HepG2 (cell line): ENCODE data around the gene RAI2. TPM values are rescaled to one million over a fixed set of nuclear protein-coding genes. Genes with fewer than 3 reads are reported as not detected.

Experiments
- ATAC-seq: fragments of 200-7000 bp; cut with Tn5 transposase; 3 replicates; pipeline ENCODE4 v1.9.1; 2020; ENCODE audit warnings: mild to moderate bottlenecking, moderate library complexity
- BruUV-seq: library from RNA; stranded (reverse); fragments of 400-500 nt; replicated peaks from 2 replicates; lab custom pipeline; 2021; lab: Mats Ljungman, UMichigan
- CTCF ChIA-PET: fragments of 300-600 bp; formaldehyde crosslinking; extraction: SDS; loops from one replicate; lab custom pipeline; 2021; ENCODE audit warnings: low total read pairs, inconsistent platforms, low intra/inter-chr PET ratio; lab: Yijun Ruan, JAX
- POLR2A ChIA-PET: fragments of 350-600 bp; sonication (Branson Sonifier 250); formaldehyde crosslinking; loops from one replicate; lab custom pipeline; 2020; ENCODE audit warnings: antibody characterized with exemption, inconsistent platforms; lab: Yijun Ruan, JAX
- DNase-seq: peaks from one replicate; pipeline ENCODE4 v3.0.0-alpha.2; 2015; ENCODE audit warnings: low spot score
- FAIRE-seq: peaks from 3 replicates; lab custom pipeline; 2011; peaks lifted over from hg19 to GRCh38; lab: Jason Lieb, UNC
- H2AFZ ChIP-seq: one replicate; pipeline ENCODE4 v1.6.1; 2011; ENCODE audit warnings: low read length, inconsistent platforms
- H3K27ac ChIP-seq: fragments of 300-600 bp; 3 replicates; pipeline ENCODE4 v1.8.0; 2011; ENCODE audit warnings: mixed run types, mild to moderate bottlenecking, mixed read lengths, low read length, inconsistent platforms; ENCODE audit not compliant: insufficient read depth; ENCODE audit errors: extremely low read length
- H3K27me3 ChIP-seq, 2 experiments: fragments of 200-600 bp in 1 of 2; 2 replicates in 1 of 2; 3 replicates in 1 of 2; pipeline versions ENCODE4 v1.6.0 to v1.8.0; 2011; ENCODE audit warnings: low read length in 2 of 2, mild to moderate bottlenecking in 2 of 2, moderate library complexity in 2 of 2, inconsistent platforms in 1 of 2; ENCODE audit not compliant: insufficient read depth in 2 of 2, control insufficient read depth in 1 of 2
- H3K36me3 ChIP-seq, 2 experiments: fragments of 200-600 bp in 1 of 2; replicated peaks in 1 of 2; 2 replicates in 1 of 2; 3 replicates in 1 of 2; pipeline versions ENCODE4 v1.5.1 to v1.8.0; 2011; ENCODE audit warnings: low read length in 2 of 2, inconsistent platforms in 1 of 2; ENCODE audit not compliant: insufficient read depth in 2 of 2, control insufficient read depth in 1 of 2
- H3K4me1 ChIP-seq: 2 replicates; pipeline ENCODE4 v1.5.1; 2012; ENCODE audit warnings: low read length, inconsistent platforms; ENCODE audit not compliant: insufficient read depth
- H3K4me2 ChIP-seq: 2 replicates; pipeline ENCODE4 v1.6.0; 2011; ENCODE audit warnings: low read depth, low read length, inconsistent platforms
- H3K4me3 ChIP-seq, 3 experiments: fragments of 200-600 bp in 1 of 3; sonication (generic), shearing (Covaris generic) in 1 of 3; replicated peaks in 1 of 3; 2 replicates each; pipeline ENCODE4 v1.5.1; 2011 to 2016; ENCODE audit warnings: low read length in 3 of 3, inconsistent platforms in 2 of 3, low read depth in 2 of 3, mild to moderate bottlenecking in 2 of 3, control low read depth in 1 of 3, mixed read lengths in 1 of 3; ENCODE audit not compliant: insufficient read depth in 1 of 3
- H3K79me2 ChIP-seq: one replicate; pipeline ENCODE4 v1.6.1; 2011; ENCODE audit warnings: low read length, inconsistent platforms; ENCODE audit not compliant: insufficient read depth
- H3K9ac ChIP-seq: 2 replicates; pipeline ENCODE4 v1.6.0; 2011; ENCODE audit warnings: mild to moderate bottlenecking, low read depth, low read length, inconsistent platforms; ENCODE audit not compliant: insufficient read depth
- H3K9me3 ChIP-seq: 2 replicates; pipeline ENCODE4 v1.5.1; 2012; ENCODE audit warnings: mild to moderate bottlenecking, low read length
- H4K20me1 ChIP-seq: 2 replicates; pipeline ENCODE4 v1.6.0; 2011; ENCODE audit warnings: inconsistent platforms, mild to moderate bottlenecking, low read length, moderate library complexity; ENCODE audit not compliant: insufficient read depth
- EED ChIP-seq: sonication (generic); formaldehyde crosslinking; IDR thresholded peaks from 2 replicates; pipeline ENCODE4 v1.5.0; 2020; ENCODE audit warnings: mild to moderate bottlenecking, missing genetic modification reagents
- FOXK1 ChIP-seq: sonication (generic); formaldehyde crosslinking; IDR thresholded peaks from 2 replicates; pipeline ENCODE4 v1.4.0; 2020; ENCODE audit warnings: low read depth, missing genetic modification reagents, borderline replicate concordance
- JUN ChIP-seq: sonication (generic); formaldehyde crosslinking; IDR thresholded peaks from 2 replicates; pipeline ENCODE4 v1.4.0; 2020; ENCODE audit warnings: mild to moderate bottlenecking, missing genetic modification reagents
- KLF15 ChIP-seq: sonication (generic); formaldehyde crosslinking; IDR thresholded peaks from 2 replicates; pipeline ENCODE4 v1.8.1; 2023; ENCODE audit warnings: borderline replicate concordance, mild to moderate bottlenecking, inconsistent platforms, missing genetic modification reagents, mixed read lengths
- PHF8 ChIP-seq: sonication (generic); formaldehyde crosslinking; IDR thresholded peaks from 2 replicates; pipeline ENCODE4 v1.5.0; 2020; ENCODE audit warnings: missing genetic modification reagents
- SMC3 ChIP-seq: IDR thresholded peaks from 2 replicates; pipeline ENCODE4 v1.6.1; 2011; ENCODE audit warnings: low read length, improper control_type of control experiment
- STAG1 ChIP-seq: sonication (generic); formaldehyde crosslinking; IDR thresholded peaks from 2 replicates; pipeline ENCODE4 v1.4.0; 2020; ENCODE audit warnings: missing genetic modification reagents
- U2AF2 ChIP-seq: fragments of 200-400 bp; formaldehyde crosslinking; IDR thresholded peaks from 2 replicates; pipeline ENCODE4 v1.6.1; 2017; ENCODE audit warnings: low read depth, mild to moderate bottlenecking, low read length
- ZEB1 ChIP-seq: IDR thresholded peaks from 2 replicates; pipeline ENCODE4 v1.6.1; 2012; ENCODE audit warnings: mild to moderate bottlenecking, low read depth, inconsistent platforms; ENCODE audit not compliant: insufficient replicate concordance
- ZFP36 ChIP-seq: fragments of 150-350 bp; IDR thresholded peaks from 2 replicates; pipeline ENCODE4 v1.6.1; 2018; ENCODE audit warnings: borderline replicate concordance, low read length, low read depth; ENCODE audit not compliant: partially characterized antibody
- ZHX1 ChIP-seq: sonication (generic); formaldehyde crosslinking; IDR thresholded peaks from 2 replicates; pipeline ENCODE4 v1.8.1; 2022; ENCODE audit warnings: low read depth, mild to moderate bottlenecking, missing genetic modification reagents
- ZNF383 ChIP-seq: sonication (generic); formaldehyde crosslinking; IDR thresholded peaks from 2 replicates; pipeline ENCODE4 v1.4.0; 2020; ENCODE audit warnings: missing genetic modification reagents, mild to moderate bottlenecking, borderline replicate concordance
- WGBS: methylation state at CpG from one replicate; pipeline ENCODE4 v1.1.6; 2017; ENCODE audit warnings: low lambda C conversion rate; 5-methylcytosine and 5-hydroxymethylcytosine counted together
- in situ Hi-C: cut with HindIII; loops from 2 replicates; pipeline ENCODE4 v1.10.0; 2017; ENCODE audit warnings: low pct_unique_long_range_greater_than_20kb; ENCODE audit not compliant: extremely low pct_ligation_motif_present
- intact Hi-C: fragments of 100-400 bp; cut with micrococcal nuclease; formaldehyde crosslinking; loops from one replicate; pipeline ENCODE4 v1.10.0; 2022; ENCODE audit not compliant: unreplicated experiment
- polyA plus RNA-seq, 8 experiments: library from polyadenylated mRNA; depleted of rRNA in 3 of 8; stranded (reverse) in 7 of 8; unstranded in 1 of 8; fragments of >200 nt; fragmentation: Illumina TruSeq in 4 of 8; extraction: Trizol in 4 of 8; gene quantifications; 2 replicates each; pipeline versions ENCODE4 v1.2.1 to v1.2.3, GENCODE V29; 2011 to 2016; ENCODE audit warnings: low read depth in 4 of 8, missing spikeins in 1 of 8, mixed read lengths in 1 of 8; ENCODE audit not compliant: insufficient read depth in 1 of 8
- total RNA-seq, 5 experiments: library from RNA; depleted of rRNA; stranded (reverse); fragments of >200 nt; fragmentation: Illumina TruSeq; extraction: Trizol; gene quantifications; 2 replicates each; pipeline ENCODE4 v1.2.3, GENCODE V29; 2016; ENCODE audit warnings: low read depth in 1 of 5
- TF ChIP-seq, protein P1 (sequence below): sonication (generic); formaldehyde crosslinking; IDR thresholded peaks from 2 replicates; pipeline ENCODE4 v1.5.0; 2020; ENCODE audit warnings: mild to moderate bottlenecking, missing genetic modification reagents, moderate library complexity

Gene RAI2
- total and polyA plus RNA-seq, 2 of the 13 experiments (the other 11 are each of a cell fraction or from before 2014, with no cell fraction given), result not detected

- TF ChIP-seq ZHX1 (CRISPR knock-in tag) (no peak), ZNF383 (no peak), KLF15 (no peak), PHF8 (CRISPR knock-in tag) (no peak), EED (CRISPR knock-in tag) (no peak), ZFP36 (no peak), JUN (CRISPR knock-in tag) (no peak)
Observed at GRCh38 chrX:17813277-17813676, 47.8 kb downstream of the RAI2 start (continued).

- in situ Hi-C loops (loop anchor here (25.0 kb wide), 1 partner anchor 575 kb away; no protein-coding TSS in a partner anchor), intact Hi-C loops (no loop called here)
- H3K27ac ChIP-seq, result no peak overlapping the region
- H4K20me1 ChIP-seq, result no peaks in the 10 kb centered on the region
- no peak for FAIRE-seq
- H3K4me2 ChIP-seq, result no peak overlapping the region
- no peaks in the 10 kb centered on the region for H3K4me1 ChIP-seq
- TF ChIP-seq ZEB1 (no peak), SMC3 (peak; percentile 35; the same call in 1 of the 2 replicates), FOXK1 (CRISPR knock-in tag) (no peak), STAG1 (CRISPR knock-in tag) (peak; percentile 38), U2AF2 (no peak)
- TF ChIP-seq, protein P1, sequence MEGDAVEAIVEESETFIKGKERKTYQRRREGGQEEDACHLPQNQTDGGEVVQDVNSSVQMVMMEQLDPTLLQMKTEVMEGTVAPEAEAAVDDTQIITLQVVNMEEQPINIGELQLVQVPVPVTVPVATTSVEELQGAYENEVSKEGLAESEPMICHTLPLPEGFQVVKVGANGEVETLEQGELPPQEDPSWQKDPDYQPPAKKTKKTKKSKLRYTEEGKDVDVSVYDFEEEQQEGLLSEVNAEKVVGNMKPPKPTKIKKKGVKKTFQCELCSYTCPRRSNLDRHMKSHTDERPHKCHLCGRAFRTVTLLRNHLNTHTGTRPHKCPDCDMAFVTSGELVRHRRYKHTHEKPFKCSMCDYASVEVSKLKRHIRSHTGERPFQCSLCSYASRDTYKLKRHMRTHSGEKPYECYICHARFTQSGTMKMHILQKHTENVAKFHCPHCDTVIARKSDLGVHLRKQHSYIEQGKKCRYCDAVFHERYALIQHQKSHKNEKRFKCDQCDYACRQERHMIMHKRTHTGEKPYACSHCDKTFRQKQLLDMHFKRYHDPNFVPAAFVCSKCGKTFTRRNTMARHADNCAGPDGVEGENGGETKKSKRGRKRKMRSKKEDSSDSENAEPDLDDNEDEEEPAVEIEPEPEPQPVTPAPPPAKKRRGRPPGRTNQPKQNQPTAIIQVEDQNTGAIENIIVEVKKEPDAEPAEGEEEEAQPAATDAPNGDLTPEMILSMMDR (CRISPR knock-in tag), result peak; percentile 39
- TF ChIP-seq, all 625 proteins: peak for 3
- no peaks in the 10 kb centered on the region for H3K36me3 ChIP-seq
- H3K4me3 ChIP-seq, result no peak overlapping the region
- H3K27me3 ChIP-seq, result no peaks in the 10 kb centered on the region; a peak in 1 of 5 replicates
- no peak for DNase-seq
- H2AFZ ChIP-seq, result no peak overlapping the region
- no peak overlapping the region for H3K9ac ChIP-seq
- no peak for ATAC-seq
- no peaks in the 10 kb centered on the region for H3K9me3 ChIP-seq
- no peaks in the 10 kb centered on the region for H3K79me2 ChIP-seq
- CTCF ChIA-PET, result interaction anchor here (0.8 kb wide), 1 partner anchor 565 kb away, joined by 3 read pairs; no protein-coding TSS in a partner anchor
- 0% methylated on average over 1 of the region's 1 CpG for WGBS
- POLR2A ChIA-PET, result no interaction called here
- no TSS peak for BruUV-seq
Observed at GRCh38 chrX:17812763-17813162, 48.3 kb downstream of the RAI2 start.
